Measurements from ENCODE around the gene MAP2K3. TPM values are rescaled to one million over a fixed set of nuclear protein-coding genes. Genes with fewer than 3 reads are reported as not detected.

Gene MAP2K3
- total RNA-seq, 2 donors from 2014 or later, result 15.3 to 48.1 TPM

DNA sequence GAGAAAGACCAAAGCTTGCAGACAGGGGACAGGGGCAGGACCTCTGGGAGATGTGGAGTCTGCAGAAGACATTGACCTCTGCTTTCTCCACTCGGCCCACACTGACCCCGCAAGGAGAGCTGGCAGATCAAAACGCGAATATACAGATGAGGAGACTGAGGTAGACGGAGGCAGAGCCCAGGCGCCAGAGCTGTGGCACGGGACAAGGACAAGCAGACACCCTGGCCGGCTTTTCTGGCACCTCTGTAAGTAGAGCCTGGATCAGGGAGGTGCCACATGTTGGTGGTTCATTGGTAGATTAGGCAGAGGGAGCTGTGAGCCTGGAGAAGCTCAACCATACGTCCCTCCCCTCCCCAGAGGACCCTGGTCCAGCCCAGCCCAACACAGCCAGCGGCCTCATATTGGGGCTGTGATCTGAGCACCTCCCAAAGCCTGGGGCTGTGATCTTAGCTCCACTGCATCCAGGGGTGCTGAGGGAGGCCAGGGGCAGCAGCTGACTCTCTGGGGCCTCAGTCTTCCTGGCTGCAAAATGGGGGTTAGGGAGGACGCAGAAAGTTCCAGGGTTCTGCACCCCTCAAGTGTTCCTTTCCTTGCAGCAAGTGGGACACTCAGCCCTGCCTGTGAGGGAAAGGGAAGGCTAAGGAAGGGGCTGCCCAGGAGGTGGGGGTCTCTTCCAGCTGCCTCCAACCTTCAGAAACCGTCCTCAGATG lies 35.3 kb upstream of the MAP2K3 start:
- intact Hi-C loops (cut with DNase I), result no loop called here
- 56 to 71% methylated on average over 8 to 12 of the region's 12 CpGs for WGBS, 2 donors
- no peak overlapping the region for H3K27ac ChIP-seq
- no peak overlapping the region for H3K4me3 ChIP-seq
- H3K27me3 ChIP-seq, result no peaks in the 10 kb centered on the region
- TF ChIP-seq POLR2A (IDR thresholded peaks at IDR 0.05) (no peak), CTCF (IDR thresholded peaks at IDR 0.05) (no peak)
- H3K4me1 ChIP-seq, result peaks cover 23% of the 10 kb centered on the region
- no peaks in the 10 kb centered on the region for H3K9me3 ChIP-seq
- no peak for ATAC-seq
- DNase-seq, result no peak
- no peaks in the 10 kb centered on the region for H3K36me3 ChIP-seq (replicated peaks in 1 of 2; ENCODE audit: insufficient read depth in 1 of 2, low read depth in 2 of 2)

DNA sequence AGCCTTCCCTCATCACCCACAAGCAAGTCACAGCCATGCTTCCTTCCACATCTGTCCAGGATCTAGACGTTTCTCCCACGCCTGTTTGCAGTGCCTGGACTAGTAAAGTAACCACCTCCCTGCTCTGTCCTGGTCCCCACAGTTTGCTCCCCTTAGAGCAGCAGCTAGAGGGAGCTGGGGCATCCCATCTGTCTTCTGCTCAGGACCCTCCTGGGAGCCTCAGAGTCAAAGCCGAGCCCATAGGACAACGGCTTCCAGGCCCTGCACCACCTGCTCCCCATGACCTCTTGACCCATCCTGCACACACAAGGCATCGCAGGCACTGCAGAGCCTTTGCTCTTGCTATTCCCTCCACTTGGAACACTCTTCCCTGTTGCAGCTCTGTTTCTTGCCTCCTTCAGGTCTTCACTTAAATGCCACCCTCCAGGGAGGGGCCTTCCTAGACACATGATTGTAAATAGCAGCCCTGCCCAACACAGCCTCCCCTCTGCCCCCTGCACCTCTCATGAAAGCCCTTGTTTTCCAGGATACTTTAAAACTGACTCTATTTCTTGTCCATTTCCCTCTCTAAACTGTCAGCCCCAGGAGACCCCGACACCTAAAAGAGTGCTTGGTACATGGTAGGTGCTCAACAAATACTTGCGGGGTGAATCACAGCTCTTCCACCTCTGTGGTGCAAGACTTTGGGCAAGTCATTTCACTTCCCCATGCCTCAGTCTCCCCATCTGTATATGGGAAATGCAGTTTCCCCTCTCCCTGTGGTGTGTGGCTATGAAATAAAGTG lies 34.4 kb upstream of the MAP2K3 start:
- intact Hi-C loops (cut with DNase I), result no loop called here
- peaks cover 23% of the 10 kb centered on the region for H3K4me1 ChIP-seq
- no peak overlapping the region for H3K27ac ChIP-seq
- no peaks in the 10 kb centered on the region for H3K27me3 ChIP-seq
- no peaks in the 10 kb centered on the region for H3K9me3 ChIP-seq
- 65 to 74% methylated on average over 5 to 7 of the region's 7 CpGs for WGBS, 2 donors
- H3K36me3 ChIP-seq (replicated peaks in 1 of 2; ENCODE audit: insufficient read depth in 1 of 2, low read depth in 2 of 2), result no peaks in the 10 kb centered on the region
- TF ChIP-seq POLR2A (IDR thresholded peaks at IDR 0.05), result no peak
- TF ChIP-seq CTCF (IDR thresholded peaks at IDR 0.05), result no peak
- ATAC-seq (no peak), DNase-seq (no peak)
- H3K4me3 ChIP-seq, result no peak overlapping the region

DNA sequence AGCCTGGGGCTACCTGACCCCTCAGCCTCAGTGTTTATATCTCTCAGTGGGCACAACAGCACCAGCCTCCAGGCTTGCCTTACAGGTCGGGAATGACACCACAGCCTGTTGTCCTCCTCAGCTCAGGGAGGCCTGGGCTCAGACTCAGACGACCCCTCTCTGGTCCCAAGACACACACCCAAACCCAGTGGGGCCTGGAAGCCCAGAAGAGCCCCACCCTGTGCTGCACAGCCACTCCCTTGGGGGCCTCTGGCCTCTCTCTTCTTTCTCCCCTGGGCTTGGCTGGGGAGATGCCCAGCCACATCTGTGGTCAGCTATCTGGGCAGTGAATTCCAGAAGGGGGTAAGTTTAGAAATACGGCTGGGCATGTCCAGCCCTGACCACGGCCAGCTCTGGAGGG lies 33.7 kb upstream of the MAP2K3 start:
- no peak for TF ChIP-seq POLR2A (IDR thresholded peaks at IDR 0.05)
- TF ChIP-seq CTCF (IDR thresholded peaks at IDR 0.05), result no peak
- ATAC-seq (no peak), DNase-seq (no peak)
- no peaks in the 10 kb centered on the region for H3K9me3 ChIP-seq
- intact Hi-C loops (cut with DNase I), result no loop called here
- peaks cover 23% of the 10 kb centered on the region for H3K4me1 ChIP-seq
- no peaks in the 10 kb centered on the region for H3K36me3 ChIP-seq (replicated peaks in 1 of 2; ENCODE audit: insufficient read depth in 1 of 2, low read depth in 2 of 2)
- WGBS, 2 donors, result 58 to 69% methylated on average over 3 to 4 of the region's 4 CpGs
- no peak overlapping the region for H3K4me3 ChIP-seq
- no peaks in the 10 kb centered on the region for H3K27me3 ChIP-seq
- no peak overlapping the region for H3K27ac ChIP-seq

DNA sequence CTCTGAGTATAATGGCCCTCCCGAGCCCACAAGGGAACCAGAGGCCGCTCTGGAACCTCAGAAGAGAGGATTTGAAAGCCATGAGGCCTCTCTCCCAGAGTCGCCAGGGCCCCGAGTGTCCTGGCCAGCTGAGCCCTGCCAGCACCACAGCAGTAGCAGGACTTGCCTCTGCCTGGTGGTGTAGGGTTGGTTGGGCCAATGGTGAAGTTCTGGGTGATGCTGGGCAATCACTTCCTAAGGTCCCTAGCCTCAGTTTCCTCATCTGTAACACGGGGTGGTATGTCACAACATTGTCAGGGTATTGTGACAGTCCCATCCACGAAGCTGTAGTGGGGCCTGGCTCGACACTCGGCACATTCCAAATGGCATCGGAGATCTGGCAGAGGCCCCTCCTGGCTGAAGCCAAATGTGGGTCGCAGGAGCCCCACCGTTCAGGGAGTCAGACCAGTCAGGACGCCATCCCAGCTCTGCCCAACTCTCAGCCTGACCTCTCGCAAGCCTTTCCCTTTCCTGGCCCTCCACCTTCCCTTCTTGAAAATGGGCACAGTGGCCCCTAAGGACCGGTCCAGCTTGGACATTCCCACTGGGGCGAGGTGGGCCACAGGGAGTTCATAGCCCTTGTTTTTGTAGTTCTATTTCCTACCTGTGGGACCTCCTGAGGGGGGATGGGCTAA lies 33.0 kb upstream of the MAP2K3 start:
- Histone ChIP-seq H3K36me3 (replicated peaks in 1 of 2; ENCODE audit: insufficient read depth in 1 of 2, low read depth in 2 of 2) (no peaks in the 10 kb centered on the region), H3K9me3 (no peaks in the 10 kb centered on the region), H3K4me3 (no peak overlapping the region), H3K27ac (no peak overlapping the region), H3K27me3 (no peaks in the 10 kb centered on the region), H3K4me1 (peaks cover 23% of the 10 kb centered on the region)
- intact Hi-C loops (cut with DNase I), result no loop called here
- WGBS, 2 donors, result 86 to 89% methylated on average over 9 to 15 of the region's 15 CpGs
- no peak for ATAC-seq
- no peak for DNase-seq
- TF ChIP-seq CTCF (IDR thresholded peaks at IDR 0.05) (no peak), POLR2A (IDR thresholded peaks at IDR 0.05) (no peak)
